GM15510 (cell line): ENCODE measurements around the gene ANO3.

Experiments
- POLR2A ChIP-seq: IDR thresholded peaks from 3 replicates; pipeline ENCODE4 v1.6.1; 2011; ENCODE audit warnings: borderline replicate concordance; ENCODE audit not compliant: insufficient read length; ENCODE audit errors: extremely low read depth

Gene ANO3

GRCh38 chr11:26335903-26336302, 4.0 kb downstream of the ANO3 start:
- TF ChIP-seq POLR2A: no peak

GRCh38 chr11:26344647-26345046, 12.7 kb downstream of the ANO3 start:
- TF ChIP-seq POLR2A: no peak

GRCh38 chr11:26348776-26349175, 16.8 kb downstream of the ANO3 start:
- no peak for TF ChIP-seq POLR2A

GRCh38 chr11:26350002-26350401, 18.1 kb downstream of the ANO3 start:
- TF ChIP-seq POLR2A: no peak

- TF ChIP-seq POLR2A: no peak
These were observed 21.1 kb downstream of the ANO3 start for GRCh38 chr11:26353010-26353409.

GRCh38 chr11:26359055-26359454, 27.1 kb downstream of the ANO3 start:
- TF ChIP-seq POLR2A: no peak

- TF ChIP-seq POLR2A: no peak
These were observed 33.4 kb downstream of the ANO3 start for GRCh38 chr11:26365284-26365683.

- no peak for TF ChIP-seq POLR2A
These were observed 45.7 kb downstream of the ANO3 start for GRCh38 chr11:26377619-26378018.

- TF ChIP-seq POLR2A: no peak
These were observed 67.4 kb downstream of the ANO3 start for GRCh38 chr11:26399336-26399735.

GRCh38 chr11:26410706-26411366, 78.9 kb downstream of the ANO3 start:
- no peak for TF ChIP-seq POLR2A

GRCh38 chr11:26412955-26413354, 81.0 kb downstream of the ANO3 start:
- TF ChIP-seq POLR2A: no peak

- TF ChIP-seq POLR2A: no peak
These were observed 86.5 kb downstream of the ANO3 start for GRCh38 chr11:26418386-26418912.

- no peak for TF ChIP-seq POLR2A
These were observed 88.4 kb downstream of the ANO3 start for GRCh38 chr11:26420331-26420730.

GRCh38 chr11:26424255-26424654, 92.3 kb downstream of the ANO3 start:
- TF ChIP-seq POLR2A: no peak

- no peak for TF ChIP-seq POLR2A
These were observed 107.9 kb downstream of the ANO3 start for GRCh38 chr11:26439854-26440253.

GRCh38 chr11:26442131-26442530, 110.2 kb downstream of the ANO3 start:
- TF ChIP-seq POLR2A: no peak
